ENCODE data around the gene PLSCR2.

The PLSCR2 gene

DNA sequence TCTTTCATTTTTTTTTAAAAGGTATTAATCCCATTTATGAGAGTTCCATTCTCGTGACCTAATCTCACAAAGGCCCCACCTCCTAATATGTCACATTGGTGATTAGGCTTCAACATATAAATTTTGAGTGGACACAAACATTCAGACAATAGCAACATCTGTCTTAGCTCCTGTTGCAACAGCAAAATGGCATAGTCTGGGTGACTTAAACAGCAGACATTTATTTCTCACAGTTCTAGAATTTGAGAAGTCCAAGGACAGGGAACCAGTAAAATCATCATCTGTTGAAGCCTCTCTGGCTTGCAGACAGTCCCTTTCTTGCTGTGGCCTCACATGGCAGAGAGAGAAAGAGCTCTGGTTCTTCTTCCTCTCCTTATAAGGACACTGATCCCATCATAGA, 3.2 kb upstream of the PLSCR2 start:
- TF ChIP-seq ZBTB48 (tag by site-specific recombination; IDR thresholded peaks at IDR 0.05) (no peak), ZNF544 (tag by site-specific recombination; IDR thresholded peaks at IDR 0.05) (no peak), ZNF514 (tag by site-specific recombination; IDR thresholded peaks at IDR 0.05) (no peak)
- TF ChIP-seq, protein P1, sequence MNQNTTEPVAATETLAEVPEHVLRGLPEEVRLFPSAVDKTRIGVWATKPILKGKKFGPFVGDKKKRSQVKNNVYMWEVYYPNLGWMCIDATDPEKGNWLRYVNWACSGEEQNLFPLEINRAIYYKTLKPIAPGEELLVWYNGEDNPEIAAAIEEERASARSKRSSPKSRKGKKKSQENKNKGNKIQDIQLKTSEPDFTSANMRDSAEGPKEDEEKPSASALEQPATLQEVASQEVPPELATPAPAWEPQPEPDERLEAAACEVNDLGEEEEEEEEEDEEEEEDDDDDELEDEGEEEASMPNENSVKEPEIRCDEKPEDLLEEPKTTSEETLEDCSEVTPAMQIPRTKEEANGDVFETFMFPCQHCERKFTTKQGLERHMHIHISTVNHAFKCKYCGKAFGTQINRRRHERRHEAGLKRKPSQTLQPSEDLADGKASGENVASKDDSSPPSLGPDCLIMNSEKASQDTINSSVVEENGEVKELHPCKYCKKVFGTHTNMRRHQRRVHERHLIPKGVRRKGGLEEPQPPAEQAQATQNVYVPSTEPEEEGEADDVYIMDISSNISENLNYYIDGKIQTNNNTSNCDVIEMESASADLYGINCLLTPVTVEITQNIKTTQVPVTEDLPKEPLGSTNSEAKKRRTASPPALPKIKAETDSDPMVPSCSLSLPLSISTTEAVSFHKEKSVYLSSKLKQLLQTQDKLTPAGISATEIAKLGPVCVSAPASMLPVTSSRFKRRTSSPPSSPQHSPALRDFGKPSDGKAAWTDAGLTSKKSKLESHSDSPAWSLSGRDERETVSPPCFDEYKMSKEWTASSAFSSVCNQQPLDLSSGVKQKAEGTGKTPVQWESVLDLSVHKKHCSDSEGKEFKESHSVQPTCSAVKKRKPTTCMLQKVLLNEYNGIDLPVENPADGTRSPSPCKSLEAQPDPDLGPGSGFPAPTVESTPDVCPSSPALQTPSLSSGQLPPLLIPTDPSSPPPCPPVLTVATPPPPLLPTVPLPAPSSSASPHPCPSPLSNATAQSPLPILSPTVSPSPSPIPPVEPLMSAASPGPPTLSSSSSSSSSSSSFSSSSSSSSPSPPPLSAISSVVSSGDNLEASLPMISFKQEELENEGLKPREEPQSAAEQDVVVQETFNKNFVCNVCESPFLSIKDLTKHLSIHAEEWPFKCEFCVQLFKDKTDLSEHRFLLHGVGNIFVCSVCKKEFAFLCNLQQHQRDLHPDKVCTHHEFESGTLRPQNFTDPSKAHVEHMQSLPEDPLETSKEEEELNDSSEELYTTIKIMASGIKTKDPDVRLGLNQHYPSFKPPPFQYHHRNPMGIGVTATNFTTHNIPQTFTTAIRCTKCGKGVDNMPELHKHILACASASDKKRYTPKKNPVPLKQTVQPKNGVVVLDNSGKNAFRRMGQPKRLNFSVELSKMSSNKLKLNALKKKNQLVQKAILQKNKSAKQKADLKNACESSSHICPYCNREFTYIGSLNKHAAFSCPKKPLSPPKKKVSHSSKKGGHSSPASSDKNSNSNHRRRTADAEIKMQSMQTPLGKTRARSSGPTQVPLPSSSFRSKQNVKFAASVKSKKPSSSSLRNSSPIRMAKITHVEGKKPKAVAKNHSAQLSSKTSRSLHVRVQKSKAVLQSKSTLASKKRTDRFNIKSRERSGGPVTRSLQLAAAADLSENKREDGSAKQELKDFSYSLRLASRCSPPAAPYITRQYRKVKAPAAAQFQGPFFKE (tag by site-specific recombination; IDR thresholded peaks at IDR 0.05; ENCODE audit: borderline replicate concordance): no peak
- Histone ChIP-seq H3K36me3 (ENCODE audit: control insufficient read depth in 2 of 2, insufficient read depth in 1 of 2, low read length in 2 of 2) (no peaks in the 10 kb centered on the region), H3K9me3 (ENCODE audit: control insufficient read depth, insufficient read depth, low read depth, low read length) (no peaks in the 10 kb centered on the region), H3K4me1 (ENCODE audit: control insufficient read depth, insufficient read depth, low read length) (no peaks in the 10 kb centered on the region), H3K4me3 (ENCODE audit: low read depth, low read length) (no peak overlapping the region), H3K27ac (ENCODE audit: extremely low read depth, low read depth, low read length) (no peak overlapping the region)
- ChIA-PET CTCF (no interaction called here), POLR2A (no interaction called here)

DNA sequence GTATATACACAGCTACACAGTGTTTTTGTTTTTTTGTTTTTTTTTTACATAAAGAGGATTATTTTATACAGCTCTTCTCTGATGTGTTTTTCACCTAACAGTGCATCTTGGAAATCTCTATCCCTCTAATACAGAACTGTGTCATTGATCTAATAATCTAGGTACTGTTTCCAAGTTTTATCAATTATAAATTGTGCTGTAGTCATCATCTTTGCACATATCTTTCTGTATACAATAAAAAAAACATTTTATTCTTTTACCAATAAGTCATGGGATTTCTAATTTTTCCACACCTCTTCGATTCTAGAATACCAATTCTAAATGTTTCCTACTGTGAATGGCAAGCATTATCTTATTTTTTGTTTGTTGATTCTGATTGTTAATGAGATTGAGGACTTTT, 1.7 kb upstream of the PLSCR2 start:
- Histone ChIP-seq H3K36me3 (ENCODE audit: control insufficient read depth in 2 of 2, insufficient read depth in 1 of 2, low read length in 2 of 2) (no peaks in the 10 kb centered on the region), H3K27ac (ENCODE audit: extremely low read depth, low read depth, low read length) (no peak overlapping the region), H3K4me3 (ENCODE audit: low read depth, low read length) (no peak overlapping the region), H3K4me1 (ENCODE audit: control insufficient read depth, insufficient read depth, low read length) (no peaks in the 10 kb centered on the region), H3K9me3 (ENCODE audit: control insufficient read depth, insufficient read depth, low read depth, low read length) (no peaks in the 10 kb centered on the region)
- no peak for TF ChIP-seq ZNF561 (tag by site-specific recombination; IDR thresholded peaks at IDR 0.05; ENCODE audit: borderline replicate concordance)
- TF ChIP-seq, protein P2, sequence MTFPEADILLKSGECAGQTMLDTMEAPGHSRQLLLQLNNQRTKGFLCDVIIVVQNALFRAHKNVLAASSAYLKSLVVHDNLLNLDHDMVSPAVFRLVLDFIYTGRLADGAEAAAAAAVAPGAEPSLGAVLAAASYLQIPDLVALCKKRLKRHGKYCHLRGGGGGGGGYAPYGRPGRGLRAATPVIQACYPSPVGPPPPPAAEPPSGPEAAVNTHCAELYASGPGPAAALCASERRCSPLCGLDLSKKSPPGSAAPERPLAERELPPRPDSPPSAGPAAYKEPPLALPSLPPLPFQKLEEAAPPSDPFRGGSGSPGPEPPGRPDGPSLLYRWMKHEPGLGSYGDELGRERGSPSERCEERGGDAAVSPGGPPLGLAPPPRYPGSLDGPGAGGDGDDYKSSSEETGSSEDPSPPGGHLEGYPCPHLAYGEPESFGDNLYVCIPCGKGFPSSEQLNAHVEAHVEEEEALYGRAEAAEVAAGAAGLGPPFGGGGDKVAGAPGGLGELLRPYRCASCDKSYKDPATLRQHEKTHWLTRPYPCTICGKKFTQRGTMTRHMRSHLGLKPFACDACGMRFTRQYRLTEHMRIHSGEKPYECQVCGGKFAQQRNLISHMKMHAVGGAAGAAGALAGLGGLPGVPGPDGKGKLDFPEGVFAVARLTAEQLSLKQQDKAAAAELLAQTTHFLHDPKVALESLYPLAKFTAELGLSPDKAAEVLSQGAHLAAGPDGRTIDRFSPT (tag by site-specific recombination; IDR thresholded peaks at IDR 0.05): no peak
- no peak for TF ChIP-seq ZNF585B (tag by site-specific recombination; IDR thresholded peaks at IDR 0.05)
- TF ChIP-seq ZNF76 (tag by site-specific recombination; IDR thresholded peaks at IDR 0.05; ENCODE audit: borderline replicate concordance, low read depth): no peak
- TF ChIP-seq ZNF311 (tag by site-specific recombination; IDR thresholded peaks at IDR 0.05; ENCODE audit: borderline replicate concordance): no peak
- no peak for TF ChIP-seq ZNF202 (tag by site-specific recombination; IDR thresholded peaks at IDR 0.05; ENCODE audit: borderline replicate concordance)
- no peak for TF ChIP-seq ZBTB17 (tag by site-specific recombination; IDR thresholded peaks at IDR 0.05)
- no peak for TF ChIP-seq ZNF211 (tag by site-specific recombination; IDR thresholded peaks at IDR 0.05; ENCODE audit: low read depth)
- TF ChIP-seq, protein P3, sequence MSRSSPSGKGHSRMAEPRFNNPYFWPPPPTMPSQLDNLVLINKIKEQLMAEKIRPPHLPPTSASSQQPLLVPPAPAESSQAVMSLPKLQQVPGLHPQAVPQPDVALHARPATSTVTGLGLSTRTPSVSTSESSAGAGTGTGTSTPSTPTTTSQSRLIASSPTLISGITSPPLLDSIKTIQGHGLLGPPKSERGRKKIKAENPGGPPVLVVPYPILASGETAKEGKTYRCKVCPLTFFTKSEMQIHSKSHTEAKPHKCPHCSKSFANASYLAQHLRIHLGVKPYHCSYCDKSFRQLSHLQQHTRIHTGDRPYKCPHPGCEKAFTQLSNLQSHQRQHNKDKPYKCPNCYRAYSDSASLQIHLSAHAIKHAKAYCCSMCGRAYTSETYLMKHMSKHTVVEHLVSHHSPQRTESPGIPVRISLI (tag by site-specific recombination; IDR thresholded peaks at IDR 0.05): no peak
- TF ChIP-seq ZSCAN23 (tag by site-specific recombination; IDR thresholded peaks at IDR 0.05): no peak
- no peak for TF ChIP-seq ZFHX2 (tag by site-specific recombination; conservative IDR thresholded peaks at IDR 0.05)
- TF ChIP-seq, protein P4, sequence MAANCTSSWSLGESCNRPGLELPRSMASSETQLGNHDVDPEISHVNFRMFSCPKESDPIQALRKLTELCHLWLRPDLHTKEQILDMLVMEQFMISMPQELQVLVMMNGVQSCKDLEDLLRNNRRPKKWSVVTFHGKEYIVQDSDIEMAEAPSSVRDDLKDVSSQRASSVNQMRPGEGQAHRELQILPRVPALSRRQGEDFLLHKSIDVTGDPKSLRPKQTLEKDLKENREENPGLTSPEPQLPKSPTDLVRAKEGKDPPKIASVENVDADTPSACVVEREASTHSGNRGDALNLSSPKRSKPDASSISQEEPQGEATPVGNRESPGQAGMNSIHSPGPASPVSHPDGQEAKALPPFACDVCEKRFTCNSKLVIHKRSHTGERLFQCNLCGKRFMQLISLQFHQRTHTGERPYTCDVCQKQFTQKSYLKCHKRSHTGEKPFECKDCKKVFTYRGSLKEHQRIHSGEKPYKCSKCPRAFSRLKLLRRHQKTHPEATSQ (tag by site-specific recombination; IDR thresholded peaks at IDR 0.05): no peak
- TF ChIP-seq EGR2 (tag by site-specific recombination; IDR thresholded peaks at IDR 0.05; ENCODE audit: low read depth): no peak
- TF ChIP-seq KLF7 (tag by site-specific recombination; IDR thresholded peaks at IDR 0.05; ENCODE audit: borderline replicate concordance): no peak
- CTCF ChIA-PET: no interaction called here
- POLR2A ChIA-PET: no interaction called here
